GM12864 (cell line): ENCODE data around the gene ASNSD1.

Experiments used
- DNase-seq: peaks from one replicate; pipeline ENCODE4 v3.0.0-alpha.2; 2011; ENCODE audit warnings: low read depth
- H3K4me3 ChIP-seq: 2 replicates; pipeline ENCODE4 v1.5.1; 2011; ENCODE audit warnings: mild to moderate bottlenecking, low read depth, low read length, control low read depth
- CTCF ChIP-seq: IDR thresholded peaks from 2 replicates; pipeline ENCODE4 v1.5.1; 2011; ENCODE audit warnings: low read depth, mild to moderate bottlenecking, moderate library complexity, low read length, control low read depth, inconsistent platforms; ENCODE audit errors: missing control alignments

Gene ASNSD1

GRCh38 chr2:189623049-189623448, 38.2 kb upstream of the ASNSD1 start:
- no peak for TF ChIP-seq CTCF
- no peak overlapping the region for H3K4me3 ChIP-seq
- DNase-seq: no peak

GRCh38 chr2:189624648-189625355, 36.5 kb upstream of the ASNSD1 start:
- no peak for DNase-seq
- no peak for TF ChIP-seq CTCF

GRCh38 chr2:189625636-189626035, 35.6 kb upstream of the ASNSD1 start:
- TF ChIP-seq CTCF: no peak

More at GRCh38 chr2:189624648-189625355, 36.5 kb upstream of the ASNSD1 start:
- H3K4me3 ChIP-seq: no peak overlapping the region

GRCh38 chr2:189627789-189628188, 33.5 kb upstream of the ASNSD1 start:
- TF ChIP-seq CTCF: no peak

More at GRCh38 chr2:189625636-189626035, 35.6 kb upstream of the ASNSD1 start:
- no peak for DNase-seq
- no peak overlapping the region for H3K4me3 ChIP-seq

GRCh38 chr2:189628817-189629530, 32.3 kb upstream of the ASNSD1 start:
- no peak for DNase-seq
- no peak for TF ChIP-seq CTCF
- no peak overlapping the region for H3K4me3 ChIP-seq

More at GRCh38 chr2:189627789-189628188, 33.5 kb upstream of the ASNSD1 start:
- DNase-seq: no peak
- H3K4me3 ChIP-seq: no peak overlapping the region

GRCh38 chr2:189629531-189630453, 31.5 kb upstream of the ASNSD1 start:
- H3K4me3 ChIP-seq: no peak overlapping the region
- TF ChIP-seq CTCF: no peak
- DNase-seq: no peak
